Measurements from ENCODE around the gene AKR1B1. TPM values are rescaled to one million over a fixed set of nuclear protein-coding genes. Genes with fewer than 3 reads are reported as not detected.

The AKR1B1 gene
- total RNA-seq, 1 experiment from 2014 or later: 1.6 TPM

DNA sequence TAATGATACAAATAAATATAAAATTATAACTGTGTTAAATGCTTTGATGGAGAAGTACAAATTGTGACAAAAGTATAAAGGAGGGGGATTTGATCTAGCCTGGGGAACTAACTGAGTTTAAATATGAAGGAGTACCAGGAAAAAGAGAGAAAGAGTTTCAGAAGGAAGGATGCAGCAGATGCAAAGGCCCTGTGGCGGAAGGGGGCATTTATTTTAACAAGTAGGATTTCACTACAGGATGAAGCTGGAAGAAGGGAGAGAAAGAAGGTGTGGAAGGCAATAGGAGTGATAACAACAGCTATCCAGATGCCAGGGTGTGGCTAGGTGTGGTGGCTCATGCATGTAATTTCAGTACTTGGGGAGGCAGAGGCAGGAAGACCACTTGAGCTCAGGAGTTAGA lies 55.8 kb downstream of the AKR1B1 start:
- Histone ChIP-seq H3K79me2 (ENCODE audit: low read length) (no peaks in the 10 kb centered on the region), H3K4me1 (ENCODE audit: insufficient read depth, low read length) (no peaks in the 10 kb centered on the region), H3F3A (ENCODE audit: low read length, unreplicated experiment) (no peaks in the 10 kb centered on the region), H3K4me3 (ENCODE audit: low read length) (no peak overlapping the region), H3K9me3 (ENCODE audit: low read length) (no peaks in the 10 kb centered on the region), H4K20me1 (ENCODE audit: low read length) (no peaks in the 10 kb centered on the region), H3K27ac (ENCODE audit: low read length) (no peak overlapping the region), H3K4me2 (ENCODE audit: low read length) (no peak overlapping the region), H2AFZ (ENCODE audit: low read length) (no peak overlapping the region), H3K9ac (ENCODE audit: low read length) (no peak overlapping the region), H3K9me2 (replicated peaks; ENCODE audit: low read length) (no peaks in the 10 kb centered on the region), H3K27me3 (ENCODE audit: low read length) (no peaks in the 10 kb centered on the region), H3K36me3 (ENCODE audit: low read depth, low read length) (no peaks in the 10 kb centered on the region)
- no peak for DNase-seq
- POLR2A ChIA-PET (ENCODE audit: unreplicated experiment): no interaction called here
- ATAC-seq: no peak
- TF ChIP-seq EZH2 (IDR thresholded peaks at IDR 0.05; ENCODE audit: low read length, unreplicated experiment): no peak
- no peak for TF ChIP-seq EZH2phosphoT487 (IDR thresholded peaks at IDR 0.05; ENCODE audit: borderline replicate concordance, low read length)
- TF ChIP-seq, protein P1, sequence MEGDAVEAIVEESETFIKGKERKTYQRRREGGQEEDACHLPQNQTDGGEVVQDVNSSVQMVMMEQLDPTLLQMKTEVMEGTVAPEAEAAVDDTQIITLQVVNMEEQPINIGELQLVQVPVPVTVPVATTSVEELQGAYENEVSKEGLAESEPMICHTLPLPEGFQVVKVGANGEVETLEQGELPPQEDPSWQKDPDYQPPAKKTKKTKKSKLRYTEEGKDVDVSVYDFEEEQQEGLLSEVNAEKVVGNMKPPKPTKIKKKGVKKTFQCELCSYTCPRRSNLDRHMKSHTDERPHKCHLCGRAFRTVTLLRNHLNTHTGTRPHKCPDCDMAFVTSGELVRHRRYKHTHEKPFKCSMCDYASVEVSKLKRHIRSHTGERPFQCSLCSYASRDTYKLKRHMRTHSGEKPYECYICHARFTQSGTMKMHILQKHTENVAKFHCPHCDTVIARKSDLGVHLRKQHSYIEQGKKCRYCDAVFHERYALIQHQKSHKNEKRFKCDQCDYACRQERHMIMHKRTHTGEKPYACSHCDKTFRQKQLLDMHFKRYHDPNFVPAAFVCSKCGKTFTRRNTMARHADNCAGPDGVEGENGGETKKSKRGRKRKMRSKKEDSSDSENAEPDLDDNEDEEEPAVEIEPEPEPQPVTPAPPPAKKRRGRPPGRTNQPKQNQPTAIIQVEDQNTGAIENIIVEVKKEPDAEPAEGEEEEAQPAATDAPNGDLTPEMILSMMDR (conservative IDR thresholded peaks at IDR 0.05; ENCODE audit: low read depth, low read length): no peak
- CTCF ChIA-PET: interaction anchor here (0.5 kb wide), 1 partner anchor 106 kb away, joined by 4 read pairs; no protein-coding TSS in a partner anchor
- intact Hi-C loops (cut with micrococcal nuclease): no loop called here
- no TSS peak for BruUV-seq (replicated peaks)

DNA sequence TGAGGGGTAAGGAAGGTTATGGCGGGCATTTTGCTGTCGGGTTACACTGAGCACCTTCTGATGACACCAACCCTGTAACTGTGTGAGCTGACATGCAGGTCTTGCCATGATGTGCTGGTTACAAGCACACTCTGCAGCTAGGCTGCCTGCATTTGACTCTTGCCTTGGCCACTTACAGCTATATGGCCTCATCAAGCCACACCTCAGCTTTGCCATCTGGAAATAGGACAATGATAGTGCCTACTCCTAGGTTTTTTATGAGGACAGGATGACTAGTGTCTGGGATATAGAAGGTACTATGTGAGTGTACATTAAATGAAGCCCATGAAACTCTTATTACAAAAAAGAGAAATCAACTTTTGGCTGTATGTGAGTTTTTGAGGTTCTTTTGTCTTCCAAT lies 58.0 kb downstream of the AKR1B1 start:
- Histone ChIP-seq H3F3A (ENCODE audit: low read length, unreplicated experiment) (no peaks in the 10 kb centered on the region), H3K79me2 (ENCODE audit: low read length) (no peaks in the 10 kb centered on the region), H4K20me1 (ENCODE audit: low read length) (no peaks in the 10 kb centered on the region), H3K36me3 (ENCODE audit: low read depth, low read length) (no peaks in the 10 kb centered on the region), H3K4me2 (ENCODE audit: low read length) (no peak overlapping the region), H3K27ac (ENCODE audit: low read length) (no peak overlapping the region), H3K27me3 (ENCODE audit: low read length) (no peaks in the 10 kb centered on the region), H3K9me2 (replicated peaks; ENCODE audit: low read length) (no peaks in the 10 kb centered on the region), H2AFZ (ENCODE audit: low read length) (no peak overlapping the region), H3K9ac (ENCODE audit: low read length) (no peak overlapping the region), H3K4me1 (ENCODE audit: insufficient read depth, low read length) (no peaks in the 10 kb centered on the region), H3K9me3 (ENCODE audit: low read length) (no peaks in the 10 kb centered on the region), H3K4me3 (ENCODE audit: low read length) (no peak overlapping the region)
- BruUV-seq (replicated peaks): no TSS peak
- DNase-seq (no peak), ATAC-seq (no peak)
- intact Hi-C loops (cut with micrococcal nuclease): no loop called here
- ChIA-PET POLR2A (ENCODE audit: unreplicated experiment) (no interaction called here), CTCF (no interaction called here)
- TF ChIP-seq EZH2phosphoT487 (IDR thresholded peaks at IDR 0.05; ENCODE audit: borderline replicate concordance, low read length) (no peak), EZH2 (IDR thresholded peaks at IDR 0.05; ENCODE audit: low read length, unreplicated experiment) (no peak)
- TF ChIP-seq, protein P1 (conservative IDR thresholded peaks at IDR 0.05; ENCODE audit: low read depth, low read length): no peak

DNA sequence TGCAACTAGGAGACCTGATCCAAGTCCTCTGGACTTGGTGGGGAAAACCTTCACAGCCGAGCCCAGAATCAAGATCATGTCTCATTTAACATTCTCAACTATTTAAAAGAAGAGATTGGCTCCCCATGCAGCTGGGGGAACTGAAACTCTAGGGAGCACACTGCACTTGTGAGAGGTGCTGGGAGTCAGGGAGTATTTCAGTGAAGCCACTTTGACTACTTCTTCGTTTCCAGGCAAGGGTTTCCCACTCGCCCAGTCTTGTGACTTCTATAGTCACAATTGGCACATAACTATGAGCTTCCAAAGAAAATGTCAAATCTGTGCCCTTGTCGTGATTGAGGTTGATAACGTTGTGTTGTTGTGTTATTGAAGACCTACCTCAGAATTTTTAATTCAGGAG lies 62.9 kb downstream of the AKR1B1 start:
- intact Hi-C loops (cut with micrococcal nuclease): no loop called here
- H3K79me2 ChIP-seq (ENCODE audit: low read length): no peaks in the 10 kb centered on the region
- H3K27me3 ChIP-seq (ENCODE audit: low read length): no peaks in the 10 kb centered on the region
- no peak overlapping the region for H3K9ac ChIP-seq (ENCODE audit: low read length)
- TF ChIP-seq, protein P1 (conservative IDR thresholded peaks at IDR 0.05; ENCODE audit: low read depth, low read length): no peak
- TF ChIP-seq EZH2phosphoT487 (IDR thresholded peaks at IDR 0.05; ENCODE audit: borderline replicate concordance, low read length) (no peak), EZH2 (IDR thresholded peaks at IDR 0.05; ENCODE audit: low read length, unreplicated experiment) (no peak)
- DNase-seq: no peak
- H3K4me2 ChIP-seq (ENCODE audit: low read length): no peak overlapping the region
- H3K27ac ChIP-seq (ENCODE audit: low read length): no peak overlapping the region
- no peaks in the 10 kb centered on the region for H3K36me3 ChIP-seq (ENCODE audit: low read depth, low read length)
- H3K9me2 ChIP-seq (replicated peaks; ENCODE audit: low read length): no peaks in the 10 kb centered on the region
- no peaks in the 10 kb centered on the region for H3F3A ChIP-seq (ENCODE audit: low read length, unreplicated experiment)
- no peaks in the 10 kb centered on the region for H3K4me1 ChIP-seq (ENCODE audit: insufficient read depth, low read length)
- POLR2A ChIA-PET (ENCODE audit: unreplicated experiment): interaction anchor here (0.7 kb wide), 1 partner anchor 1705 kb away, joined by 3 read pairs; no protein-coding TSS in a partner anchor
- H2AFZ ChIP-seq (ENCODE audit: low read length): no peak overlapping the region
- CTCF ChIA-PET: no interaction called here
- no peak for ATAC-seq
- no peaks in the 10 kb centered on the region for H4K20me1 ChIP-seq (ENCODE audit: low read length)
- H3K9me3 ChIP-seq (ENCODE audit: low read length): no peaks in the 10 kb centered on the region
- H3K4me3 ChIP-seq (ENCODE audit: low read length): no peak overlapping the region
- no TSS peak for BruUV-seq (replicated peaks)
